Umbilical cord (tissue), 2 donors: ENCODE results near the gene RBP3. TPM values are rescaled to one million over a fixed set of nuclear protein-coding genes. Genes with fewer than 3 reads are reported as not detected.
A peak's percentile ranks its signal among the peaks of the same experiment; 100 is the strongest.

ENCODE experiments used
- DNase-seq: peaks from one replicate; pipeline ENCODE4 v3.0.0-alpha.2; 2015; ENCODE audit warnings: low spot score
- total RNA-seq: library from RNA; depleted of rRNA; stranded (reverse); fragments of >200 nt; gene quantifications from one replicate; pipeline ENCODE4 v1.2.3, GENCODE V29; 2014; ENCODE audit warnings: low replicate concordance; ENCODE audit not compliant: insufficient read depth

The RBP3 gene
- total RNA-seq, 1 donor from 2014 or later, result 2.2 TPM

DNA sequence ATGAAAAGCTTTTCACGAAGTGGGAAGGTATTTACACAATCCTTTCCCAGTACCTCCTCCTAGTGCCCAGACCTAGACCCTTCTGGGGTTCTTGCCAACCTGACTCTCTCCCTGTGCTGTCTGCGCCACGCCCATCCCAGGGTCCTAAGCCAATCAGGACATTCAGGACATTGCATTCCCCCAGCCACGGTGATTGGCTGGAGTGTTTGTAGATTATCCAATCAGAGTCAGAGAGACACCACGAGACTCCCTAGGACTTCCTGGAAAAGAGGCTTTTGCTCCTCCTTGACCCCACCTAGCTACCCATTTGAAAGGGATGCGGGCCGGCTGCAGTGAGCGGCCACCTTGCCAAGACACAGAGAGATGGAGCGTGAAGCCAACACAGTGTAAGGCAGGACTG, 29.5 kb upstream of the RBP3 start:
- no peak for DNase-seq

DNA sequence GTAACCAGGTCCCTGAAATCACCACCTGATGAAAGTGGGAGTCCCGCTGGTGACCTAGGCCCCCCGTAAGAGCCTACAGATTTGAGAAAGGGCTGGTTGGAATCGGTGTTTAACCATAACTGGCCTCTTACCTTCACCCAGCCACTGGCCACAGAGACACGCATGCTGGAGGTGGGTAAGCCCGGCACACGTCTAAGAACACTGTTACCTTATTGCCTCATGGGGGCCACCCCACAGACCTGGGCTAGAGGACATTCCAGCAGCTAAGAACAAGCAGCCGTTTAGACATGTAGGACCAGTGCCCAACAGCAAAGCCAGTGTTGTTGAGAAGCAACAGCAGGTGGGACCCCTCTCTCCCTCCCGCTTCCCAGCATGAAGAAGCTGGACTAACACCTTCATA, 28.4 kb upstream of the RBP3 start:
- DNase-seq, result no peak

DNA sequence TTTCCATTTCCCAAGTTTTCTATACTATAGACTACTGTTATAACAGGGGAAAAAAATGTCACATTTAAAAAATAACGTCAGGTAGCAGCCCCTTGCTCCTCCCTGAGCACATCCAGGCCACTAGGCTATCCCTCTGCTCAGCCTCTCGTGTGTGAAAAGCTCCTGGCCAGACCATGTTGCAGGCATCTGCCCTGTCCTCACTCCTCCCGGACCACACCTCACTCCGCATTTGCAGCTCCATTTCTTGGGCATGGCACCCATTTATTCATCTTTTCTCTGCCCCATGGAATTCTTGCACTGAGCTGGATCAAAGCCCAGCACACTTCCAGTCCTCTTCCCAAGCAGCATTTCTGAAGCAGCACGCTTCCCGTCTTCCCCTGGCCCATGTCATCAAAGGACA, 27.4 kb upstream of the RBP3 start:
- DNase-seq, result no peak

DNA sequence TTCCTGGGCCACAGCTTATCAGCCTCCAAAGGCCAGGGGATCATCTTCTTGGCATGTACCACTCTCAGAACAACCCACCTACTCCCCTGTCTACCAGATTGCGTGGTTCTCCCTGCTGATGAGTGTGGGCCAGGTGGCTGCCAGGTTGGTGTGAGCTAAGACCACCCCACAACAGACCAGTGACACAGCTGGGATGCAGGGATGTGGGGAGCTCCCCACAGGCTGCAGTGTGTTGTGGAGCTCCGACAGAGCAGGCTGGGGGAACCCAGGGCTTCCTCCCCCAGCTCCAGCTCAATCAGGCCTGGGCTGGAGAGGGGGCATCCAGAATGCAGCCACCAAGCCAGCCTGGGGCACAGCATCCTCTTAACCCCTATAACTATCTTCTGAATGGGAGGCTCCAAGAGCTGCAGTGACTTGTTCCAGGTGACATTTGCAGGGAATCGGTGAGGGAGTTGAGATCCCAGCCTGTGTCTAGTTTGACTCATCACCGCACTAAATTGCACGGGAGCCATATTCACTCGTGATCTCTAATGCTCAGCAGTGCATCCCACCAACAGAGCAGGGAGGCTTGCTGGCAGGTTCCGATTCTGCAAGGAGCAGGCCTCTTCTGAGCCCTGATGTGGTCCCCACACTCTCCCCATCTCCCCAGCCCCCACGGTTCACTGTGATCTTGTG, 26.5 kb upstream of the RBP3 start:
- no peak for DNase-seq

DNA sequence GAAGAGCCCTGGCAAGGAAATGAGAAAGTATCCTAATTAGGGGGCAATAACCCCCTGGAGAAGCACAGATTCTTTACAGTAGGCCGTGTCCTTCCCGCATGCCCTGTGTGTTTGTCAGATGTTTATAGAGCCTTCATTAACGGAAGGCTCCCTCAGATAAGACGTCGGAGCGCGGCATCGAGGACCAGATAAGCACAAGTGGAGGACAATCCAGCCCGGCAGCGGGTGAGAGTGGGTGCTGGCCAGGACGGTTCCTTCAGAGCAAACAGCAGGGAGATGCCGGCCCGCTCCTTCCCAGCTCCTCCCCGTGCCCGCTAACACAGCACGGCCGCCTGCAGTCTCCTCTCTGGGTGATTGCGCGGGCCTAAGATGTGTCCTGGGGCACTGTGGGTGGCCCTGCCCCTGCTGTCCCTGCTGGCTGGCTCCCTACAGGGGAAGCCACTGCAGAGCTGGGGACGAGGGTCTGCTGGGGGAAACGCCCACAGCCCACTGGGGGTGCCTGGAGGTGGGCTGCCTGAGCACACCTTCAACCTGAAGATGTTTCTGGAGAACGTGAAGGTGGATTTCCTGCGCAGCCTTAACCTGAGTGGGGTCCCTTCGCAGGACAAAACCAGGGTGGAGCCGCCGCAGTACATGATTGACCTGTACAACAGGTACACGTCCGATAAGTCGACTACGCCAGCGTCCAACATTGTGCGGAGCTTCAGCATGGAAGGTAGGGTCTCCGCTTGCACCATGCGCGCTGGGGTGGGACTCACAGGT, 25.7 kb upstream of the RBP3 start, which contains the start of gene GDF2:
Gene GDF2, plus strand, starts transcription at position 155 of the 762 bp plus-strand sequence. Its CDS starts 215 bp downstream, at position 370.
- DNase-seq, result no peak

DNA sequence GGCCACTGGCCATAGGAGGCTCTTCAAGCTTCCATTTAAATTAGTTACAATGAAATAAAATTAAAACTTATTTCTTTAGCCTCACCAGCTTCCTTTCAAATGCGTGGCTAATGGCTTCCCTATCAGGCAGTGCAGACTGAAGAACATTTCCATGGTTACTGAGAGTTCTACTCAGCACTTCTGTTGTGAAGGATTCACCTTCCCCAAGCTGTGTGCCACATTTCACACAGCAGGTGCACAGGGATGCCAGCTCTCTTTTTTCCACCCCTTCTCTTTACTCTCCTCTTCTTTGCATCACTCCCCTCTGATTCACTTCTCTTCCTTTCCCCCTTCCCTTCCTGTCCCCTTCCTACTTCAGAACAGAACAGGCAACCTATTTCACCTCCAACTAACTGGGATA, 25.1 kb upstream of the RBP3 start:
- DNase-seq, result no peak

DNA sequence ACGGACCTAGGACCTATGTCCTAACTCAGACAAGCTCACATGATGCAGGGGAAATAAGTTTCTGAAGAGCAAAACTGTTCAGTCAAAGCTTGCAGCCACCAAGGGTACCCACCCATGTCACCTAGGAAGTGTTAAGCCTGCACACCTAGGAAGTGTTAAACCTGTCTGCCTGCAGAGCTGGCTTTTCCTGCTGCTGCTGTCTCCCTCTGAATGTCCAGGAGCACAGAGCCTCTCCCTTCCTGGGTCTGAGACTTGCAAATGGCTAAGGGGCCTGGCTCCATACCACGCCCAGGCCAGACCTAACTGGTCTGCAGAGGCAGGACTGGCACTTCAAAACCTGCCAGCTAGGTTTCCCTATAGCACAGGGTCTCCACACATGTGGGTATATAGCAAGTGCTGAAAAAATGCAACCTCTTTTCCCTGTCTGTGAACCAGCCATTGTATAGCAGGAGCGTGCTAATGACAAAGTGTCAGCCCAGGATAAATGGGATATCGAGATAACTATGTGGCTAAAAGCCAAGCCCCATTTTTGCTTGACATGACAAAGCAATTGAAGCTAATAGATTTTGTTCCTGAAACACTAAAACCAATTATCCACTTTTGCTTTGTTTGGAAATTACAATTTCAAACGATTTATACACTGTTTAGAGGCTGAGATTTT, 24.4 kb upstream of the RBP3 start:
- no peak for DNase-seq

DNA sequence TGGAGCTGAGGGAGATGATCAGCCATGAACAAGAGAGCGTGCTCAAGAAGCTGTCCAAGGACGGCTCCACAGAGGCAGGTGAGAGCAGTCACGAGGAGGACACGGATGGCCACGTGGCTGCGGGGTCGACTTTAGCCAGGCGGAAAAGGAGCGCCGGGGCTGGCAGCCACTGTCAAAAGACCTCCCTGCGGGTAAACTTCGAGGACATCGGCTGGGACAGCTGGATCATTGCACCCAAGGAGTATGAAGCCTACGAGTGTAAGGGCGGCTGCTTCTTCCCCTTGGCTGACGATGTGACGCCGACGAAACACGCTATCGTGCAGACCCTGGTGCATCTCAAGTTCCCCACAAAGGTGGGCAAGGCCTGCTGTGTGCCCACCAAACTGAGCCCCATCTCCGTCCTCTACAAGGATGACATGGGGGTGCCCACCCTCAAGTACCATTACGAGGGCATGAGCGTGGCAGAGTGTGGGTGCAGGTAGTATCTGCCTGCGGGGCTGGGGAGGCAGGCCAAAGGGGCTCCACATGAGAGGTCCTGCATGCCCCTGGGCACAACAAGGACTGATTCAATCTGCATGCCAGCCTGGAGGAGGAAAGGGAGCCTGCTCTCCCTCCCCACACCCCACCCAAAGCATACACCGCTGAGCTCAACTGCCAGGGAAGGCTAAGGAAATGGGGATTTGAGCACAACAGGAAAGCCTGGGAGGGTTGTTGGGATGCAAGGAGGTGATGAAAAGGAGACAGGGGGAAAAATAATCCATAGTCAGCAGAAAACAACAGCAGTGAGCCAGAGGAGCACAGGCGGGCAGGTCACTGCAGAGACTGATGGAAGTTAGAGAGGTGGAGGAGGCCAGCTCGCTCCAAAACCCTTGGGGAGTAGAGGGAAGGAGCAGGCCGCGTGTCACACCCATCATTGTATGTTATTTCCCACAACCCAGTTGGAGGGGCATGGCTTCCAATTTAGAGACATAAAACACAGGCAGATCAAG, 22.6 kb upstream of the RBP3 start:
- no peak for DNase-seq

DNA sequence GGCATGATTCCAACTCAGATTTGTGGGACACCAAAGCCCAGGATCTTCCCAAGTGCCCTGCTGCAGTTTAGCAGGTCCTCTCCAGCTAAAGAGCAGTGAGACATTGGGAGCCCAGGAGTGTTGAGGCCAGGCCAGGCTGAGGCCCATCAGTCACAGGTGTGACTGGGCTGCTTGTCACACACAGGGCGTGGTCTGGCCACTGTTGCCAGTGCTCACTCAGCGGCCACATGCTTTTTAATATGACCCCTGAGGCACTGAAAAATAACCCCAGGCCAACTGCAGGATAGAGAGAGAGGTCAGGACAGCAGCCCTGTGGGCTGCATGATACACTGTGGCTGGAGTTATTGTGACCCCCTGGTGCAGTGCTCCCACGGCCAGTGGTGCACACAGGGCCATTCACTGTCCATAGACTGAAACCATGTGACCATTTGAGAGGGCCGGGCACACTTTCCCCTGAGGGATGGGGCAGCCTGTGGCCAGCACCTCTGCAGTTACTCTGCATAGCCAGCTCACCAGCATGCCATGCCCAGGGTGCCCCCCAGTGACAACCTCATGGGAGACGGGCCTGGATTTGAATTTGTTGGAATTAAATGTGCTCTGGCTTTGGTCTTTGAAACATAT, 21.7 kb upstream of the RBP3 start:
- no peak for DNase-seq

DNA sequence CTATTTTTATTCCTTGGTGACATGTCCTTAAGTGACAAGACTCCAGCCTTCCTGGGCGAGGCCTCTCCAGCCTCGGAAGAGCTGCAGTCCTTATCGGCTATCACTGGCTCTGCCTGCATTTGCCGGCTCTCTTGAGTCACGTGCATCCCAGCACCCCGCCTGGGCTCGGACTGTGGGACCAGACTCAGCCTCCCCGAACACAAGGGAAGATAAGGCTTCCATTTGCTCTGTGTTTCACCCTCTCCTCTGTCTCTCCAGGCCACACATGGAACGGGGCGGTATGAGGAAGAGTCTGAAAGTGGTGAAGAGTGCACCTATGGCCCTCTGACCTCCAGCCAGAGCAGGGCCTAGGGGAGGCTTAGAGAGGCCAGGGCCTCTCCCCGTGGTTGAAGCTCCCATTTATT, 21.2 kb upstream of the RBP3 start:
- DNase-seq, result peak; percentile 15

DNA sequence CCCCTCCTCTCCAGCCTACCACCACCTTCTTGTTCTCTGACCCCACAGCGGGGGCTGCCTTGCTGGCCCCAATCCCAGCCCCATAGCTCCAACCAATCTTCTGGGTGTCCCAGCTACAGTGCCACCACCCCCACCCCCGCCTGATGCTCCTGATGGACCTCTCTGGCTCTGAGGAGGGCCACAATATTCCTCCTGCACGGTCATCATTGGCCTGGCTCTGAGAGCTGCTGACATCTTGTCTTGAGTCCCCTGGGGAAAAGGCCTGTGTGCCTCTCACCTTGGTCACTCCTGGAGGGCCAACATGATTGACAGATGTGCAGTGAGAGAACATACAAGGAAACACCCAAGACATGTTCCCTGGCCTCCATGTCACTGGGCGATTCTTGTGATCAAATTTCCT, 18.3 kb upstream of the RBP3 start:
- no peak for DNase-seq

DNA sequence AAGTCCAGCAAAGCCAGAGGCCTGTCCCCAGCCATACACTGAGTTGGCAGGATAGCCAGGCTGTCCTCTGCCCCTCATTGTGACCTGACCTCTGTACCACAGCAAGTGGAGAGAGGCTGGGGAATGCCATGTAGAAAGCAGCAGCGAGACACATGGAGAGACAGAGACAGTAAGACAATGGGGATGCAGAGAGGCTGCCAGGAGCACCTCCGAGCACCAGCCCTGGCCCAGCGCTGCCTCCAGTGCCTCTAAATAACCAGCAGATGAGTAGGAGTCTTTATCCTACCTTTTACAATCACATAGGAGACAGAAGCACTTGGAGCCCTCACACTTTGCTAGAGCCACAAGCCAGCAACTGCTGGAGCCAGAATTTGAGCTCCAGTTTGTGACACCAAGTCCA, 17.8 kb upstream of the RBP3 start:
- no peak for DNase-seq

DNA sequence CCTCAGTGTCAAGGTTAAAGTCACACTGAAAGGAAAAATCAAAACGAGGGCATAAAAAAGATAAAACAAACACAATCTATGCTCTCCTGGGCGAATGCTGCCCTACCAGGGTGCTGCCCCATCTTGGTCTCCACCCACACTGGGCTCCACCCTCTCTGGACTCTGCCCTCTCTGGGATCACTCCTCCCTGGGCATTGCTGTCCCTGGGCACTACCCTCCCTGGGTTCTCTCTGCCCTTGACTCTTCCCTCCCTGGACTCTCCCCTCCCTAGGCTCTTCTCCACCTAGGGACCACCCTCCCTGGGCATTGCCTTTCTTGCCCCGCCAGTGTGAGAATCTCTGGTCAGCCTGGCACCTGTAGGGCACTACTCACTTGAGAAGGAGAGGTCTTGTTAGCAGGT, 17.4 kb upstream of the RBP3 start:
- DNase-seq, result no peak

DNA sequence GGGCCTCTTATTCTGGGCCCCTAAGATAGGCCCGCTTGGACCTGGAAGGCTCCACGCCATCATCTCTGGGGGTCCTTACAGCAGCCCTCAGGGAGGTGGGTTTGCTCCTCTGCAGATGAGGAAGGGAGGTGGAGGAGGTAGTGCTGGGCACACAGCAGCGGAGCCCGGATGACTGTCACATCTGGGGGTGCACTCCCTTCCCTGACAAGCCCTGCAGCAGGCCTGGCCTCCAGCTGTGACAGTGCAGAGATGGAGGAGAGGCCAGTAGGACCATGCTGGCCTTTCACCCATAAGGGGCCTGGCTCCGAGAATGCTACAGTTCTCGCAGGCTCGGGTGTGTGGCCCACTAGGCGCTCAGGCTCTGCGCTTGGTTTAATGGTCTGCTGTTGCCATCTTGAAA, 16.7 kb upstream of the RBP3 start:
- no peak for DNase-seq

DNA sequence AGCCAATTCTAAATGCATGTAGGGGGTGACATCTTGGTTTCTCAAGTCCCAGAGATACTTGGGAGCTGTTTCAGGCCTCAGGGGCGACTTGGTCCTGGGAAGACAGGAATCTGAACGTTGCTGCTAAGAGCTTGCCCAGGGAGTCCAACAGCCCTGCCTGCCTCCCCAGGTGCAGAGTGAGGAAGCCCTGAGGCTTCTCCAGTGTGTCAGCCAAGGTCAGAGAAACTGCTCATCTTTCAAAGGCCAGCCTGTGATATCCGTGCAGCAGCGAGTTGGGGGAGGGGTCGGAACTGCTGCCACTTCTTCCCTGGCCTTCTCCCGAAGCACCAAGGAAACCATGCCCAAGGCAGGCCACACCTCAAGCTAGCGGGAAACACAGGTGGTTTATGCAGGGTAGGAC, 16.2 kb upstream of the RBP3 start:
- no peak for DNase-seq

DNA sequence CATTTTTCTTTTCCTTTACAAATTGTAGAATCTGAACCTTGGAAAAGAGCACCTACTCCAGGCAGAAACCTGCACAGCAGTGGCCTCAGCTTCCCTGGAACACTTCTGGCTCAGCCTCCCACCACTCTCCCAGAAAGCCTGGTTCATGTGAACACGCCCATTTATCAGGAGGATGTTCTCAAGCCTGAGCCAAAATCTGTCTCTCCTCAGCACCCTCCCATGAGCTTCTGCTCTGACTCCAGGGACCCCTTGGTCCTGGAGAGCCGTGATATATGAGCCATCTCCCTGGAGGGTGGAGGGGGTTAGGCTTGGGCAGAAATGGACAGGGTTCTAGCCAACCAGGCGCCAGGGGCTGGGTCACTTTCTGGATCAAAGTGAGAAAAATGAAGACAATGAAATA, 15.8 kb upstream of the RBP3 start:
- no peak for DNase-seq

DNA sequence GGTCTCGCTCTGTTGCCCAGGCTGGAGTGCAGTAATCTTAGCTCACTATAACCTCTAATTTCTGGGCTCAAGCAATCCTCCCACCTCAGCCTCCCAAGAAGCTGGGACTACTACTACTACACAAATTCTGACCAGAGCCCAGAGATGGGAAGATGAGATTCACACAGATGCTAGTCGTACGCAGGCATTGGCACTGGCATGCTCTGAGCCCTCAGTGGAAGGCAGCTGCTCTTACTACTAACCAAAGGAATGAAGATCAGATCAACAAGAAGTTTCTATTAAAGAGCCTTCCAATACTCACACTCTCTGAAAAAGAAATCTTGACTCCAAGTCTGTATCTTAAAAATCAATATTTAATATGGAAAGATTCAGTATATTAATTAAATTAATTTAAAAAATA, 15.2 kb upstream of the RBP3 start:
- peak; percentile 31 for DNase-seq

DNA sequence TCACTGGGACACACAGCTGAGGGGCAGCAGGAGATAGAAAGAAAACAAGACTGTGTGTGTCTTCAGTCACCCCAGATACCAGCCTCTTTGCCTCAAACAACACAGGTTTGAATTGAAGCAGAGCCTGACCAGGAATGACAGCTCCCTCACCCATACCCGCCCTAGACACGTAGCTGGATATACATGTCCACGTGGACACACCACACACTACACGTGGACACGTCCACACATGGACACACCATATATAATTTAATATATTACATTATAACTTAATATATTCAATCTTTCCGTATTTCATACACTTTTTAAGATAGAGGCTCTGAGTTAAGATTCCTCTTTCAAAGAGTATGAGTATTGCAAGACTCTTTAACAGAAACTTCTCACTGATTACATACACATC, 14.6 kb upstream of the RBP3 start:
- no peak for DNase-seq

DNA sequence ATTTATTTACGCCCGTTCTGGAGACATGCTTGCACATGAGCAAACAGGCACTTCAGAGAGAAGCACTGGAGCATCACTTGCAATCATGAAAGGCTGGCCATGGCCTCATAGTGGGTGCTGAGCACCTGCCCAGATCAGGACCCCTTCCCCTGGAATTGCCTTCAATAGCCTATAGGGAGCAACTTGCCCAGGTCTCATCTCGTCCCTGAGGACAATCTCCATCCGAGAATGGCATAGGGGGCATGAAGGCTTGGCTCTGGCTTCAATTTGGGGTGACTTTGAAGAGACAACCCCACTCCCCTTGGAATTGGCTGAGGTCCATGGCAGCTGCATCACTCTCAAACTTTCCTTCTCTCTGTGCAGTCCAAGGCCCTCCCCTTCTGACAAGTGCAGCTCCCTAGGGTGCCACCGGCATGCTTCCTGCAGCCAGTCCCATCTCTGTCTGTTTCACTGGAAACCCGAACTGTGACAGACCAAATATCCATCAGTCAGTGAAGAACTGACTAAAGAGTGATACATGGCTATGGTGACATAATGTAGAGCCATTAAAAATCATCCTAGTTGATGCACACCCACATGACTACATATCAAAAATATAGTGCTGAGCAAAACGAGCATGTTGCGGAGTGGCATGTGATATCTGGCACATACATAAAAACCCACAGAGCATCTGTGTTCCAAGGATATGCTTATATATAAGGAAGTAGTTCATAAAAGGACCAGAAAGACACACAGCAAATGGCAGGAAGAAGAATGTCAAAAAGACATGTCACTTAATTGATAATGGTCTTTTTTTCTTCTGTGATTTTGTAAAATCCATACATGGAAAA, 13.5 kb upstream of the RBP3 start:
- no peak for DNase-seq

DNA sequence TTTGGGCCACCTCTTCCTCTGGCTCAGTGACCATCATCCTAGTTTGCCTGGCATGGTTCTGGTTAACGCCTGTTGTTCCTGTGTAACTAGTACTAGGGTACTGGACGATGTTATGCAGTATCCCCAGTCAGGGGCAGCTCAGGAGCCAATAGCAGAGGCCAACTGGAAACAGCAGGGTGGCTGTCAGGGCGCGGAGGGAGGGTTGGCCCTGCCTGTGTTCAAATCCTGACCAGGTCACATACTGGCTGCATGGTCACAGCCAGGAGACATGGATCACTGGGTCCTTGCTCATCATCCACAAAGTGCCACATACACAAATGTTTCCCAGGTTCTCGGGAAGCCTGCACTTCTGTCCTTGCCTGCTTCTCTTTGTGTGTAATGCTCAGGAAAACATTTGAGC, 12.3 kb upstream of the RBP3 start:
- no peak for DNase-seq
